Measurements from ENCODE around the gene NEAT1.

DNA sequence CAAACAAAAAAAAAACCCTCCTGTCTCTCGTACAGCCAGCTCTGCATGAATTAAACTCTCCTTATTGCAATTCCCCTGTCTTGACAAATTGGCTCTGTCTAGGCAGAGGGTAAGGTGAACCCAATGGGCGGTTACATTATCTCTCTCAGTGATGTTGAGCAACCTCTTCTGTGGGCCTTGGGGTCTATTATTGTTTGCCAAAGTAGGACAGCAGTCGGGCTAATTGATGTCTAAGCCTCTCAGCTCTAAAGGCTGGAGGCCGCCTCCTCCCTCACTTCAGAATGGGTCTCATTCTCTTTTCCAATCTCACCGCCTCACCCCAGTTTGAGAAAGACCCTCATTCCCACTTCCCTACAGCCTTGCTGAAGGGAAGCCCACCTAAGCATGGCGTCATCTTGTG lies 38.8 kb upstream of the NEAT1 start:
- TF ChIP-seq, protein P1, sequence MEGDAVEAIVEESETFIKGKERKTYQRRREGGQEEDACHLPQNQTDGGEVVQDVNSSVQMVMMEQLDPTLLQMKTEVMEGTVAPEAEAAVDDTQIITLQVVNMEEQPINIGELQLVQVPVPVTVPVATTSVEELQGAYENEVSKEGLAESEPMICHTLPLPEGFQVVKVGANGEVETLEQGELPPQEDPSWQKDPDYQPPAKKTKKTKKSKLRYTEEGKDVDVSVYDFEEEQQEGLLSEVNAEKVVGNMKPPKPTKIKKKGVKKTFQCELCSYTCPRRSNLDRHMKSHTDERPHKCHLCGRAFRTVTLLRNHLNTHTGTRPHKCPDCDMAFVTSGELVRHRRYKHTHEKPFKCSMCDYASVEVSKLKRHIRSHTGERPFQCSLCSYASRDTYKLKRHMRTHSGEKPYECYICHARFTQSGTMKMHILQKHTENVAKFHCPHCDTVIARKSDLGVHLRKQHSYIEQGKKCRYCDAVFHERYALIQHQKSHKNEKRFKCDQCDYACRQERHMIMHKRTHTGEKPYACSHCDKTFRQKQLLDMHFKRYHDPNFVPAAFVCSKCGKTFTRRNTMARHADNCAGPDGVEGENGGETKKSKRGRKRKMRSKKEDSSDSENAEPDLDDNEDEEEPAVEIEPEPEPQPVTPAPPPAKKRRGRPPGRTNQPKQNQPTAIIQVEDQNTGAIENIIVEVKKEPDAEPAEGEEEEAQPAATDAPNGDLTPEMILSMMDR (IDR thresholded peaks at IDR 0.05), result no peak
- no peak for TF ChIP-seq POLR2A (IDR thresholded peaks at IDR 0.05)

Data from esophagus squamous epithelium (tissue), 4 donors.